HFFc6 (cell line): ENCODE results near the gene TUBA1C. TPM values are rescaled to one million over a fixed set of nuclear protein-coding genes. Genes with fewer than 3 reads are reported as not detected.

Source experiments
- DNase-seq: peaks from one replicate; pipeline ENCODE4 v3.0.0-alpha.2; 2018
- H3K27ac Mint-ChIP-seq: 2 replicates; pipeline ENCODE4 v1.8.0; 2020; ENCODE audit warnings: mild to moderate bottlenecking, mixed read lengths
- H3K27me3 Mint-ChIP-seq: 2 replicates; pipeline ENCODE4 v1.8.0; 2021; ENCODE audit warnings: mild to moderate bottlenecking, moderate library complexity, mixed read lengths; ENCODE audit not compliant: insufficient read depth
- H3K36me3 Mint-ChIP-seq: 2 replicates; pipeline ENCODE4 v1.8.0; 2021; ENCODE audit warnings: low read depth, mixed read lengths
- H3K4me1 Mint-ChIP-seq: 2 replicates; pipeline ENCODE4 v1.8.0; 2020; ENCODE audit warnings: low read depth, mixed read lengths
- H3K4me3 Mint-ChIP-seq: 2 replicates; pipeline ENCODE4 v1.8.0; 2020; ENCODE audit warnings: mild to moderate bottlenecking, moderate library complexity, mixed read lengths
- H3K9me3 Mint-ChIP-seq: 2 replicates; pipeline ENCODE4 v1.8.0; 2020; ENCODE audit warnings: mild to moderate bottlenecking, mixed read lengths
- CTCF ChIP-seq: fragments of 200-600 bp; sonication (generic); IDR thresholded peaks from 2 replicates; pipeline ENCODE4 v1.5.0; 2021; ENCODE audit warnings: antibody characterized with exemption, mild to moderate bottlenecking
- long read RNA-seq: library from polyadenylated mRNA; unstranded; transcript quantifications from one replicate; pipeline ENCODE4 v2.0.0, GENCODE V29; 2019
- total RNA-seq, 6 experiments: library from RNA; stranded (reverse); fragmentation: NEBNext Ultra II Directional; extraction: Animal tissue kit (Norgen Biotek cat#: 25700); gene quantifications; 2 replicates in 1 of 6; 3 replicates in 5 of 6; pipeline ENCODE4 v1.2.3, GENCODE V29; 2021

The TUBA1C gene
- 1,000 to 10,000 TPM in 3 of 6 experiments, 100 to 1,000 TPM in 3; 571 to 1,139 (median 936) TPM for total RNA-seq
- long read RNA-seq, transcript TUBA1C-203 (2 exons, 1,105 nt): minor isoform, 10 of 480 reads
- long read RNA-seq, transcript TUBA1C-201 (4 exons, 3,001 nt): major isoform, 407 of 480 reads
- long read RNA-seq, partial matches to known transcripts: 56 of 480 reads
- long read RNA-seq, other reads (novel, unspliced or antisense): 7 of 480 reads

GRCh38 chr12:49264873-49265792 lies at the start of gene TUBA1C:
Gene TUBA1C (plus strand): TSS chr12:49265082. CDS start chr12:49265182, 100 bp downstream.
- peaks cover 45% of the 10 kb centered on the region for H3K36me3 Mint-ChIP-seq
- H3K9me3 Mint-ChIP-seq: peaks cover 30% of the 10 kb centered on the region
- H3K4me1 Mint-ChIP-seq: peaks cover 66% of the 10 kb centered on the region
- TF ChIP-seq CTCF: peak; percentile 33
- peak; percentile 92 for DNase-seq
- H3K4me3 Mint-ChIP-seq: peak within 1 kb of the TSS; percentile 92
- peaks cover 25% of the 10 kb centered on the region for H3K27me3 Mint-ChIP-seq
- peak within 1 kb of the TSS; percentile 96 for H3K27ac Mint-ChIP-seq

- Mint-ChIP-seq H3K27me3 (peaks cover 2% of the 10 kb centered on the region; the same call in 1 of the 2 replicates), H3K9me3 (no peaks in the 10 kb centered on the region), H3K4me1 (peaks cover 34% of the 10 kb centered on the region), H3K36me3 (no peaks in the 10 kb centered on the region), H3K4me3 (no peak overlapping the region), H3K27ac (no peak overlapping the region)
- no peak for DNase-seq
- TF ChIP-seq CTCF: no peak
These were observed 45.4 kb upstream of the TUBA1C start for GRCh38 chr12:49219417-49220026.

DNA sequence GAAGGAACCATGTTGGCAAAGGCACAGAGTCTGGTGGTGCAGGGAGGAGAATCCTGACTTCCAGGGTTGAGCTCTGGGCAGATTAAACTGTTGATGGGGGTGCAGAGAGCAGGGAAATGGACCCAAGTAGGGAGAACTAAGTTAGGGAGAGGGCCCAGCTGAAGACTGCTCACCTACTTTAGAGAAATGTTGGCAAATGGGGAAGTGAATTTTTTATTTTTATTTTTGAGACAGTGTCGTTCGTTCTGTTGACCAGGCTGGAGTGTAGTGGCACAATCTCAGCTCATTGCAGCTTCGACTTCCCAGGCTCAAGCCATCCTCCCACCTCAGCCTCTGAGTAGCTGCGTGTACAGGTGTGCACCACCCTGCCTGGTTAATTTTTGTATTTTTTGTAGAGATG lies 43.9 kb upstream of the TUBA1C start:
- H3K4me1 Mint-ChIP-seq: peaks cover 29% of the 10 kb centered on the region
- no peak overlapping the region for H3K4me3 Mint-ChIP-seq
- no peak for DNase-seq
- no peaks in the 10 kb centered on the region for H3K36me3 Mint-ChIP-seq
- H3K9me3 Mint-ChIP-seq: no peaks in the 10 kb centered on the region
- H3K27me3 Mint-ChIP-seq: peaks cover 2% of the 10 kb centered on the region; the same call in 1 of the 2 replicates
- peak overlapping the region; percentile 20; the same call in 1 of the 2 replicates for H3K27ac Mint-ChIP-seq
- TF ChIP-seq CTCF: no peak

- Mint-ChIP-seq H3K27me3 (peaks cover 2% of the 10 kb centered on the region; the same call in 1 of the 2 replicates), H3K27ac (peak overlapping the region; percentile 80), H3K36me3 (no peaks in the 10 kb centered on the region), H3K4me1 (peaks cover 29% of the 10 kb centered on the region), H3K9me3 (no peaks in the 10 kb centered on the region), H3K4me3 (peak overlapping the region; percentile 65)
- TF ChIP-seq CTCF: no peak
- no peak for DNase-seq
These were observed 41.8 kb upstream of the TUBA1C start for GRCh38 chr12:49223122-49223521.

- Mint-ChIP-seq H3K4me1 (peaks cover 29% of the 10 kb centered on the region), H3K27ac (peak overlapping the region; percentile 38; the same call in 1 of the 2 replicates), H3K27me3 (peaks cover 2% of the 10 kb centered on the region; the same call in 1 of the 2 replicates), H3K4me3 (no peak overlapping the region), H3K36me3 (no peaks in the 10 kb centered on the region), H3K9me3 (no peaks in the 10 kb centered on the region)
- no peak for DNase-seq
- no peak for TF ChIP-seq CTCF
These were observed 41.1 kb upstream of the TUBA1C start for GRCh38 chr12:49223590-49224369.
